HG02870 (cell line): ENCODE results near the gene PRKCA.
"Not testable (repeated sequence)": the region's sequence is repeated elsewhere in the genome, so short reads cannot be mapped to it uniquely, and the experiment has no call there.

Source experiments
- ATAC-seq: cut with Tn5 transposase; IDR thresholded peaks from one replicate; pipeline ENCODE4 v1.9.1; 2021; ENCODE audit warnings: mild to moderate bottlenecking, moderate library complexity; ENCODE audit not compliant: unreplicated experiment

Gene PRKCA

GRCh38 chr17:66432996-66433551 is 130.7 kb downstream of the PRKCA start:
- no peak for ATAC-seq

GRCh38 chr17:66435182-66435581 is 132.8 kb downstream of the PRKCA start:
- no peak for ATAC-seq

GRCh38 chr17:66436631-66437030 is 134.2 kb downstream of the PRKCA start:
- ATAC-seq: no peak

- ATAC-seq: no peak
Measured at GRCh38 chr17:66437476-66438026, 135.1 kb downstream of the PRKCA start.

- no peak for ATAC-seq
Measured at GRCh38 chr17:66438101-66438500, 135.7 kb downstream of the PRKCA start.

GRCh38 chr17:66441101-66441661 is 138.8 kb downstream of the PRKCA start:
- peak; percentile 81 for ATAC-seq

DNA sequence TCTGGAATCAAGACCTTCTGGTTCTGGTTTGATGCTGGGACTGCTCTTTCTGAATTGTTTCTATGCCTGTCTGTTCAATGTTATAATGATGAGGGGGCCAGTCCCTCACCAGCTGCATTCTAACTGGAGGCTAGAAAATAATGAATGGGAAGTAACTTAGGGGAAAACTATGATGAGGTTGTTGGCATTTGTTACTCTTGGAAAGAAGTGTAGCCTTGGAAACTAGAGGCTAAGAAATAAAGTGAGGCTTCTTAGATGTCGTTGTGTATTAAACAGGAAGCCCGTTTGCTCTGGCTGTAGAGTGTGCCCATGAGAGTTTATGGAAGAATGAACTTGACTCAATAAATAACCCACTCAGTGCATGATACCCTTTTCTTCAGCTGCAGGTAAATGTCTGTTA is 140.8 kb downstream of the PRKCA start:
- no peak for ATAC-seq

DNA sequence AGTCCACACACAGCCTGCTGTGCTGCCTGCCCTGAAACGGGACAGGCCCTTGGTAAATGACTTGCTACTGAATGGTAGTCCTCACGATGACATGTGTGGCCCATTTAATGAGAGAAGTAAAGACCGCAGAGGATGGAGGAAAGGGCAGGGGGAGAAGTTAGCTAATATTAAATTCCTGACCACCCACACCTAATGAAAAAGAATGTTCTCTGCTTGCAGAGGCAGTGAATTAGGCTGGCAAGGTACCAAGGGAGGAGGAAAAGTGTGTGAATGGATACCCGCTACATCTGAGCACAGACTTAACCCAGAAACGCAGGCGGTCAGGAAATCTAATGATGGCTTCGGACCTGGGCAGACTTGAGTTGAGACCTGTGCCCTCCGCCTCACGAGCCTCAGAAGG is 141.2 kb downstream of the PRKCA start:
- no peak for ATAC-seq

DNA sequence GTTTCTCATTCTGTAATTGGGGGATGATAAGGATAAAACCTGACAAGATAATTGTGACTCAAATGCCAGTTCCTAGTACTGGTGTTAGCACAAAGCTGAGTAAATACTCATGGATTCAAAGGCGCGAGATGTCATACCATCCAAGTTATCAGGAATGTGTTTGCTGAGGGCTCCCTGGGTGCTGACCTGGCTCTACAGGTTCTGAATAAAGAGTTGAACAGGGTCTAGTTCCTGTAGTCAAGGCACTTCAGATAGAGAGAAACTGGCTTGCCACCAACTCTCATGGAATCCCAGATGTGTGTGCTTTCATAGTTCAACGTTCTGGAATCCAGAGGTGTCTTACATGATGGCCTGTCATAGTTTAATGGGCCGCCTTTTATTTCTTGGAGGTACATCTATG is 141.6 kb downstream of the PRKCA start:
- ATAC-seq: no peak

DNA sequence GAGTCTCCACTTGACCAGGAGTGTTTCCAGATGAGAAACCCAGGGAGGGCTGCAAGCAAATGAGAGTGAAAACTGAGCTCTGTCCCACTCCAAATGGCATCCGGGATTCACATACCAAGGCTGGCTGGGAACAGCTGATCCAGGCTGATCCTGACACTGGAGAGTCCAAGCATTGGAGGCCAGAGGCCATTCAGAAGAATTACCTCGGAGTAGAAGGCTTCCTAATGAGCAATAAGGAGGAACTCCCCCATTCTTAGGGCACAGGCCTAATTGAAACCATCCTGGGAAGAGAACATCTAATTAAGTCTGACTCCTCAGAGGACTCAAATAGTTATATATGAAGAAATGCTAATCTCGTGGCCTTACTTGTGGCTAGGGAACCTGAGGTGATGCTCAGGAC is 142.8 kb downstream of the PRKCA start:
- ATAC-seq: no peak

DNA sequence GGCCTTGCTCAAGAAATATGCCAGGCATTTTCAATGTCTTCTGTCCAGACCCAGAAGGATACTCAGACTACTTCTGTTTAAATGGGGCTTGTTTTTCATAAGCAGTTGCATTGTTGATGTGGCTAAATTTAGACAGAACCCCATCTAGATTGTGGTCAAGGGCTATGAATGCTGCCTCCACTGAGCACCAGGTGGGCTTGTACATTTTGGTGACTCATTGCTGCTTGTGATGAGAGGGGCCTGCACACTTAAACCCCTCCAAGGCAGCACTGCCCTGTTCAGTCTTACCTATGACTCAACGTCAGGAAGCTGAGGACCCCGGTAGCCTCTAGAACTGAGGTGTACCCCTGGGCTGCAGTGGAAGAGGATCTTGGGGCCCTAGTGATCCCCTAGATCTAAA is 144.0 kb downstream of the PRKCA start:
- no peak for ATAC-seq

DNA sequence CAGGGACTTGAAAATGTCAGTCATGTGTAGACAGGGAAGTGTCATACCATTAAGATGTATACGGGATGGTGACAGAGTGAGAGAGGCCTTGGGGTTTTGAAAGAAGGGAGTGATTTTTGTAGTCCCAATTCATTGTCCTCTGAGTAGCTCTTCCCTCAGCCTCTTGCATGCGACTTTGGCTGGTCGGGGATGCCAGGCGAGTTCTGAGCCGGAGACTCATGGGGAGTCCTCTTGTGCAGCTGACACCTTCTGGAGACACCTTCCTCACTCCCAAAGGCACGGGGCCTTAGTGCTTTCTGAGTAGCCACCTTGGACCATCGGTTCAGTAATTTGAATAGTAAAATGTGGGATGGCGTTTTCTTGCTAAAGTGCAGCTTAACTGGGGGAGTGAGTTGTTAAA is 144.7 kb downstream of the PRKCA start:
- ATAC-seq: no peak

DNA sequence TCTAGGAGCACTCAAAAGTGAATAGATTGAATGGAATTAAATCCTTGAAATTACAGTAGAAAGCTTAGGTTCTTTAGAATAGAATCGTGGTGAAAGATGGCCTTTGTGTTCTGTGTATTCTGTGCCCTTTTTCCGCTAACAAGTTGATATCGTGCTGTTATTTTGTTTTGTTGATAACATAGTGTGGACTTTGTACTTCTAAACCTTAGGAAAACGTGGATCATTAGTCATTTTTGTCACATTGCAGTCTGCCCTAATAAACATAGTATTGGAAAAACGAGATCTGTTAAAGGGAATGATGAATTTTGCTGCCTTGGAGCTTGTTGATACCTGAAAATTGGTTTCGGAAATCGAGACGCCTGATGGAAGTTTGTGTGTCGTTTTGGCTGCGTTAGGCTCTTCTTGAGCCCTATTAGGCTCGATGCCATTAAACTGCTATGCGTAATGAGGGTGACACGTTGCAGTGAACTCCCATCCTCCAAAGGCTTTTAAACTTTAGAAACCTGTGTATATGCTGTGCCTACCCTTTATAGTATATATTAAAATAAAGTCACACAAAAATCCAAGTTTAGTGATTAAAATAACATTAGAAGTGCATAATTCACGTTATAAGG is 145.7 kb downstream of the PRKCA start:
- ATAC-seq: no peak

DNA sequence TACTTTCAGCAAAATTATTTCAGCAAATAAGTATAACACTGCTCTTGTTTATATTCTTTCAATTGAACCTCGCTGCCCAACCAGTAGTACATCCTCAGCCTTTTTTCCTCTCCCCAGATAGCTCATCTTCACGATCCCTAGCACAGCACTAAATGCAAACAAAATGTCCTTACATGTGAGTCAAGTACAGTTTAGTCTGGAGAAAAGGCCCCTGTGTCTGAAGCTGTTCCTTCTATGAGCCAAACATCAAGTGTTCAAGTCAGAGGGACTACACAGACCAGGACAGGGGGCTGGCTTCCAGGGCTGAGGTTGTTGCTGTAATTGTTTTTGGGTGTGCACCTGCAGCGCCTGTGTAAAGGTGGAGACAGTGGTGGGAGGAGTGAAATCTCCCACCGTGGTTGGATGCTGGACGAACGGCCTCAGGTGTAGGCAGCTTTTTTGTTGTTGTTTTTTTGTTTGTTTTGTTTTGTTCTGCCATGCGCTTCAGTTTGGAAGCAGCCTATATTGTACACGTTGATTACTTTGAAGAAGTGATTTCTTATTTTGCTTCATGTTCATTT is 147.1 kb downstream of the PRKCA start:
- no peak for ATAC-seq

DNA sequence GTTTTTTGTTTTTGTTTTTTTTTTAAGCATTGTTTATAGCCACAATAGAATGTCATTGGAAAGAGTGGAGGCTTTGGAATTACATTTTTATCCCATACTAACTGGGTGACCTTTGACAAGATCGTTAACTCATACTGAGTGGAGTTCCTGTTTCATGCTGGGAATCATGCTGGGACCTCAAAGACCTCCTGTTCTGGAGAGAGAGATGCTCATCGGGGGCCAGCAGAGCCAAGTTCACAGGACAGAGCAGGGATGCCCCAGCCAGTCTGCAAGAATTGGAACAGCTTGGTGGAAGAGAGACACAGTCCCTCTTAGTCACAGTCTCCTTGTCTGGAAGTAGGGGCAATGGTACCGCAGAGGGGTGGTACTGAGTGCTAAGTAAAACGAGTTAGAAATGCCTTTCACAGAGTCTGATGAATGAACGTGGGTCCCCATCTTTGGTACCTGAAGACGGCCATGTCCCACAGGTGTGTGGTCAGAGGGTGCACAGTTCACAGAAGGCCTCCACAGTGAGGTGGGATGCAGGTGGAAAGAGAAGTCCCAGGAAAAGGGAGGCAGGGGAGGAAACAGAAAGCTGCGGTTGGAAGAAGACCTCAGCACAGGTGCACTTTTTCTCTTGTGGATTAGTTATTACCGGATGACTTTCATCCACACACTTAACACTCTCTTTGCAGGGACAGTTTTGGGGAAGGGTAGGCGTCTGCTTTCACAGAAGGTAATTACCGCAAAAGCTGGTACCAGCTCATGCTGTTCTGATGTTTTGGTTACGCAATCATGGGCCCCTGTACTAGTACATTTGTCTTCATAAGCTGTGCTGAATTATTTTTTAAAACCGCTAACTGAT is 147.8 kb downstream of the PRKCA start:
- no peak for ATAC-seq

DNA sequence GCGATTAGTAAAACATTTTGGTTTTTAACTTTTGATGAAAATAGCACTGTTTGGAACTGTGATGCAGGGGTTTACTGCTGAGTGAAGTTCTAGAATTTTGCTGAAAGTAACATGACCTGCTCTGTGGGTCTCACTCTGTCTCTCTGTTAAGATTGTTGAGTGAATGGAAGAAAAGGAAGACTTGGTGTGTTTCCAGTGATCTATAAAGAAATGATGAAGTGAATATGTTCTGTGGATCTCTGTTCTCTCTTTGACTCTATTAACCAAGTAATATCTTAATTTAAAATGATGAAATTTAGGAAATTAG is 148.4 kb downstream of the PRKCA start:
- no peak for ATAC-seq

DNA sequence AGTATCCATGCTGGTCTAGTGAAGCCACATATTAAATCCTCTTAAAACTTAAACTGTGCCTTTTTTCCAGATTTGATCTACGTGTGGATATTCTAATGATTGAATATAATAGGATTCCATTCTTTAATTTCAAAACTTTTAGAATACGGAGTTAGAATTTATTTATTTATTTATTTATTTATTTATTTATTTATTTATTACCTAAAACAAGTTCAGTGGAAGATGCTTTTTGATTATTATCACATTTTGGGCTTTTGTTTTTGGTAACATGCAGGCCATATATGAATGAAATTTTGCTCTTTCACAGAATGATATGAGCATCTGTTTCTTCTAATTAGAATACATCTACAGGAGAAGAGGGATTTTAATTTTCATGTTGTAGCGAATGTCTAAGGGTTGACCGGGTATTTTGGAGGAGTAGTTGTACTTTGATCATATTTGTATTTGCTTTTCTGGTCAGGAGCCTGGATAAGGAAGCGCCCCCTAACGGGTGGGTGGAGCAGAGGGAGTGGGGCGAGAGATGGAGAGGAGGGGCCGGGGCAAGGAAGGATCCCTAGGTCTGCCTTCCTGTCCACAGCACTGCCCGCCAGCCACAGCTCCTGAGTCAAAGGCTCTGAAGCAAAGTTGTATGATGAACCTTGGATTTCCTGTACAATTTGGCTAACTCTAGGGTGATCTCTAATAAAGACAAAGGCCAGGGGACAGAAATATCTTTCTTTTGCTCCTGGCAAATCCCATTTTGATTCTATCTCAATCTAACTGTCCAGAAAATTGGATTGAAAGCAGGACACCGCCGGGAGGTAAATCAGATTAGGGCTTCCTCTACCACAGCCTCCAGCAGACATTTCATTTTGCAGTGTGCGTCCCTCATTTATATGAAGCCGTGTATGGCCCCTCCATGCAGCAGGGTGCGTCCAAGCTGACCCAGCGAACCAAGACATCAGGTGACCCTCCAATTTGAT is 149.1 kb downstream of the PRKCA start:
- no peak for ATAC-seq

- no peak for ATAC-seq
Measured at GRCh38 chr17:66455060-66455459, 152.6 kb downstream of the PRKCA start.

DNA sequence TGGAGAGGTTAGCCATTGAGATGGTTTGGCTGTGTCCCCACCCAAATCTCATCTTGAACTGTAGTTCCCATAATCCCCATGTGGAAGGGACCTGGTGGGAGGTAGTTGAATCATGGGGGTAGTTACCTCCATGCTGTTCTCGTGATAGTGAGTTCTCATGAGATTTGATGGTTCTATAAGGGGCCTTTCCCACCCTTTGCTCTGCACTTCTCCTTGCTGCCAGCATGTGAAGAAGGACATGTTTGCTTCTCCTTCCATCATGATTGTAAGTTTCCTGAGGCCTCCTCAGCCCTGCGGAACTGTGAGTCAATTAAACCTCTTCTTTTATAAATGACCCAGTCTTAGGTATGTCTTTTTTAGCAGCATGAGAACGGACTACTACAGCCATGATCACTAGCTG is 155.1 kb downstream of the PRKCA start:
- not testable (repeated sequence) for ATAC-seq

- no peak for ATAC-seq
Measured at GRCh38 chr17:66458782-66459181, 156.4 kb downstream of the PRKCA start.
